Right renal cortex interstitium (tissue), 3 donors: ENCODE measurements around the gene MORF4L2. TPM values are rescaled to one million over a fixed set of nuclear protein-coding genes. Genes with fewer than 3 reads are reported as not detected.

Experiments
- DNase-seq, 3 donors: peaks; one replicate each; pipeline ENCODE4 v3.0.0-alpha.2; 2013; ENCODE audit warnings: low read depth in 3 of 3, low spot score in 2 of 3
- polyA plus RNA-seq, 3 donors: library from polyadenylated mRNA; unstranded; fragments of 120-200 nt; gene quantifications; one replicate each; pipeline ENCODE4 v1.2.1, GENCODE V29; 2013; ENCODE audit not compliant: insufficient read length in 3 of 3

Gene MORF4L2, protein sequence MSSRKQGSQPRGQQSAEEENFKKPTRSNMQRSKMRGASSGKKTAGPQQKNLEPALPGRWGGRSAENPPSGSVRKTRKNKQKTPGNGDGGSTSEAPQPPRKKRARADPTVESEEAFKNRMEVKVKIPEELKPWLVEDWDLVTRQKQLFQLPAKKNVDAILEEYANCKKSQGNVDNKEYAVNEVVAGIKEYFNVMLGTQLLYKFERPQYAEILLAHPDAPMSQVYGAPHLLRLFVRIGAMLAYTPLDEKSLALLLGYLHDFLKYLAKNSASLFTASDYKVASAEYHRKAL
- 100 to 1,000 TPM; 326 to 343 (median 341) TPM for polyA plus RNA-seq

DNA sequence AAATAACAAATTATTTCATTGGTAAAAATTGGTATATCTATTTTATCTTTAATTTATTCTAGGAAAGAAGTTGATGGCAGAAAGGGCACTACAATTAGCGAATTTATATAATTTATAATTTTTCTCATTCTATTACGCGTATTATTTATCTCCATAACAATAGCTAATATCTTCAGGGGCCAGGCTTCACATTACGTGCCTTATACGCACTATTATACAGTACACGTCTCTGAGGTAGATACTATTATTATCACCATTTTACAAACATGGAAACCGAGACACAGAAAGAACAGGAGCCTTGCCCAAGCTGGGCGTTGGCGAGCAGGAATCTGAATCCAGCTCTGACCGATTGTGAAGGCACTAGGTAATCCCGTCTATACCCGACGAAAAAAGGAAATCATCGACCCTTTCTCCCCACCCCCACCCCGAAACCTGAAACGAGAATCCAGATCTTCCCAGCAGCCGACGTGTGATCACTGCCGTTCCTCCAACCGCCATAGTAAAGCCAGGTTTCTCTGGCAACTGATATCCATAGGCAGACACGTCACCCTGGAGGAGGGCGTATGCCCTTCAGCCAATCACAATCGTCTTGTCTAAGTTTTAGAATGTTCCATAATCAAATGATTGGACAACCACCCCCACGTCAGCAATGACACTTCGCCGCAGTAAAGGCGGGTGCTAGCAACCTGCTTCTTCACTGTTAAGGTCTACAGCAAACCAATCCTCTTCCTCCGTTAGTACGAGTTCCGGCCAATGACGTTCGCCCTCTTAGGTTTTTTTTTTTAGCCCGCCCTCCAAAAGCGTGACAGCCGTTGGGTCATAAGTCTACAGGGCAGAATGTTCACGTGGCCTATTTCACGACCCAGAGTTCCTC, at the start of gene MORF4L2:
TSS of gene MORF4L2 (minus strand) at position 501 of the 874 bp plus-strand sequence. CDS start 9,672 bp downstream, outside the sequence.
- peak; percentile 86 to 89 (median 87) for DNase-seq

DNA sequence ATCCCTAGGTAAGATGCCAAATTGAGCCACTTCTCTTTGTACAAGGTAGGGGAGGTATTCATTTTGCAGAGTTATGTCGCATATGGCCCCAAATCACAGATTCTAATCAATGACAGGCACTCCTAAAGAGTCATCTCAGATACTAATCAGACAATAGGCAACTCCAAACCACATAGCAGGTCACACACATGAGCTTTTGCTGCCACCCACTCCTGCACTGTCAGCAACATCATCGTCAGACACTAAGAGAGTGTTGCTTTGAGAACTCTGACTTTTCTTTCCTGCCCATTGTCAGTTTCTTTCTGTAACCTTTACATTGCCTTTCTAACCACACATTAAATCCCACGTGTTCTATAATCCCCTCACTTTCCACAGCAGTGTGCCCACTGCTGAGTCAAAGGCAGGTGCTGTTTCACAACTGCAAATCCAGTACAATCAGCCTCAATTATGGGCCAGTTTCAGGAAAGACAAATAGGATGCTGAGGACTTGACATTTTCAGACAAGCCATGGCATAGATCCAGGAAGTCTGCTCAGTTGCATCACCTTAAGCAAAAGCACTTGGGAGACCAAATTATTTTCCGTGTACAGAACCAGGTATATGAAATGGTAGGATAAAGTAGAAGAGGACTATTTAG, 47.7 kb upstream of the MORF4L2 start:
- no peak for DNase-seq

DNA sequence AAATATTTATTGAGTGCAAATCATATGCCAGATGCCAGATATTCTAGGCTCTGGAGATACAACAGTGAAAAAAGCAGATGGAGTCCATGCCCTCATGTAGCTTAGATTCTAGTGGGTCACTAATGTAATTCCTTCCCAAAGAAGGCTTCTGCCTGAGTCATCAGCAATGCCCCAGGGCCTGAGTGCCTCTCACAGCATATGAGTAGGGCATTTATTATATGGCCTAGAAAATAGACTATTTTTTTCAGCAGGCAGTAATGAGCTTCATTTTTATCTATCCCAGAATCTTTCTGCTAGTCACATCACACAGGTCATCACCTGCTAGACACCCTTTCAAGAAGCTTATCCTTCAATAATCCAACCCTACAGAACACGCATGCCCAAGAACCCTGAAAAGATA, 46.5 kb upstream of the MORF4L2 start:
- no peak for DNase-seq

DNA sequence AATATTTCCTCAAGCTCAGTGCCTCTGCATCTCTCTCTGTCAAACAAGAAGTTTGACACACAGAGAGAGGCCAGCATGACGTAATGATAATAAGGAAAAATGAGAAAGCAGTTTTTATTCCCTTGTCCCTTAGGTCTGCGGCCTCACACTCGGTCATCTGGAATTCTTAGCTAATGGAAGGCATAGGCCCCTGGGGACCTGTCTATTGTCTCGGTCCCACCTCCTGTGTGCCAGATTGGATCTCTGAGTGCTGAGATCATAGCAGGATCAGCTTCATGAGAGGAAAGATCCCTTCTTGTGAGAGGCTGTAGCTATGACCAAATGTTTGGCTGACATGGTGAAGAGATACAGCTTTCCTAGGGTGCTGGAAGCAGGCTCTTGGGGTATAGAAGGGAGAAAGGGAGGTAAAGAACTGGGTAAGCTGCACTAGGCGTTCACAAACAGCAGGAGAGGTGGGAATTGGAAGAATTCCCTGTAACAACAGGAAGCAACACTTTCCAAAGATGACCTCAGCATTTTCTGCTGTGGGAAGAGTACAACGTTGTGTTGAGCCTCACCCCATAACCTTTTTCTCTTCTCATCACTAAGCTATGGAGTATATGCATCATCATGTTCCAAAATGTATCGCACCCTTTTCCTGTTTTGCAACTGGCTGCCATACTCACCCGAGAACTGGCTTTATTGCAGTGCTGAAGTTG, 44.4 kb upstream of the MORF4L2 start:
- DNase-seq, result no peak

DNA sequence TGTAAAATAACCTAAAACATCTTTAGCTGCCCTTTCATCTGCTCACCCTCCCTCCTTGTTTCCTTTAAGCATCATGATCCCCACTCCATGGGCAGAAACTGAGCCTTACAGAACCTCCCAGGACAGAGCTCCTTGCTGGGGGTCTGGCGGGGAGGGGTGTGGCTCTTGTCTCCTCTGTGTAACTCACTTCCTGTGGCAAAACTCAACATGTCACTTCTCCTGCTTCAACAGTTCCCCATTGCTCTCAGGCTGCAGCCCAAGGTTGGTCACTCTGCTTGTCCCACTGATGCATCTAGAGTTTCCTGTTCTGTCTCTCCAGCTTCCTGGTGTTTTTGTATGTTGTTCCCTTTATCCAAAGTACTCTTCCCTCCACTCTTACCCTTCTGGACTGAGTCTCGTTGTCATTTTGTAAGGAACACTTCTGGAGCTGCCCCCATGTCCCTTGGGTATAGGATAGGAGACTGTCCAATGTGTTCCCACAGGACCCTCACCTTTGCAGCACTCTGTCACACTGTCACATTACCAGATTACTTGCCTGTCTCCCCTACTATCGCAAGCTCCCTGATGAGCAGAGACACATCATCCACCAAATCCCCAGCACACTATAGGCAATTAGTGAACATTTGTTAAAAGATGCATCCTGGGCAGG, 43.8 kb upstream of the MORF4L2 start:
- DNase-seq, result no peak

DNA sequence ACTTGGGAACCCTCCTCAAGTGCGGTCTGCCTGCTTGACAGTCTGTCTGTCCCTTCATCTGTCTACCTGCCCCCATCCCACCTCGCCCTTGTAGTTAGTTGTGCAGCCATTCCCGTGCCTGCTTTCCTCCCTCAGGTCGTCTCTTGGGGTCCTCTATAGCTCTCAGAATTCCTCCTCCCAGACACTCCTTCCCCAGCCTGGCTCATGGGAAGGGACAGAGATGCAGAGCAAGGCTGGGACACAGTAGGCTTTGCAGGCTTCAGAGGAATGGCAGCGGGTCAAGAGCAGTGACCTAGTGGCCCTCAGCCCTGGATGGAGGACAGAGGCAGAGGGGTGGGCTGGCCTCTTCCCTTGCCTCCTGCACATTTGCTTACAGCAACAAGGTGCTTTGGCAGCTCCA, 42.5 kb upstream of the MORF4L2 start:
- no peak for DNase-seq

DNA sequence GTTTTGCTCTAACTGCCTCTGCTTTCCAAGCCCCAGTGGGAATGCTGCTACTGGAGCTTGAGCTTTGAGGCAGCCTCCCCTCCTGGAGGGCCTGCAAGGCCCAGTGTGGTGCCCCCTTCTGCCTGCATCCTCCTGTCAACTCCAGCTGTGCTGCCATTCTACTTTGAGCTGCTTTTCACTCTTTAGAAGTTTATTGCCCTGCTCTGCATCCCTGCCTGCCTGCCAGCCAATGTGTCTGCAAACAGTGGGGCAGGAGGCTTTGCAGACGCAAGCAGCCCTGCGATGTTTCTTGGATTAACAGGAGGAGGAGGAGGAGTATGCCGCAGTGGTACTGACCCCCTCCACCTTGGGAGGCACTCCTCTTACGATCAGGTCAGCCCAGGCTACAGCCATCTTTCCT, 40.6 kb upstream of the MORF4L2 start:
- DNase-seq, result no peak

DNA sequence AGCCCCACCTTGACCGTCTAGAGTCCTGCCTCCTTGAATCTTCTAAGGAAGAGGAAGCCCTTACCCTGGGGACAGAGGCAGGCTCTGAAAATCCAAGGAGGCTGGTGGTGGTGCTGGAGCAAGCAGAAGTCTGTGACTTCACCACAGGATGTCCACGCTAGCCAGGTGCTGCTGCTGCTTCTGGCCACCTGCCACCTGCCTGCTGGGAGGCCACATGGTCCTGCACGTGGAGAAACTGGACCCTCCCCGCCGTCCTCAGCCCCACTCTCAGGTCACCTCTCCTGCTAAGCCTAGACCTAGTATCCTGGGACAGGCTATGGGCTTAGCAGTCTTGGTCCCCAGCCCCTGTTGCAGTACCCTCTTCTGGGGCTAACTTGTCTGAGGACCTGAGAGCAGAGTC, 40.0 kb upstream of the MORF4L2 start:
- DNase-seq, result no peak

DNA sequence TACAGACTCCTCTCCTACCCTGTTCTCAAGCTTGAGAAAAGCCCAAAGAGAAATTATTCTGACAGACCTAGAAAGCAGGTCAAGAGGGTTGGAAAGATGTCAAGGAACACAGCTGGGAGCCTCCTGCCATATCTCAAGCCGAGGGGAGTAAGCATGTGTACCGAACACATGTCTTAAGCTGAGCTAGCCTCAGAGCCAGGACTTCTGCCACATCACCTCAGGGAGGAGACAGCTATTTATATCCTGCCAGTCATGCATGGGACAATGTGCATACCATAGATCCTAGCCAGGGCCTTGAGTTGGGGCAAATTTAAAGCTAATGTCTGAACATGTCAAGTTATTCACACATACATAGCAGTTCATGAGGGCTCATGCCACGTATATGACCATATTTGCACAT, 36.0 kb upstream of the MORF4L2 start:
- DNase-seq, result no peak

DNA sequence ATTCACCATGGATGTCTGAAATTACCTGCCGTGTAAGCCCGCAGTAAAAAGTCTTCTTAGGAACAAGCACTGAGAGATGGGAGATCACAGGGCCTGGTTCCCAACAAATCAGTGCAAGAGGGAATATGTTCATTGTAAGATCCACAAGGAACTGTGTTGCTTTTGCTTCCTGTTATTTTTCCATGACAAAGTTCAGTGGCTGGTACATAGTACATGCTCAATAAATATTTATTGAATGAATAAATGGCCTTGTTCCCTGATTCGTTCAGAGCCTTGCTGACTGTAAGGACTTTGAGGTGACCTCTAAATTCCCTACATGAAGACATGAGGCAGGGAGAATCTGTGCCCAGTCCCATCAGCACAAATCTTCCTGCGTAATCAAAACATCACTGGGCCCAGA, 31.6 kb upstream of the MORF4L2 start:
- no peak for DNase-seq

DNA sequence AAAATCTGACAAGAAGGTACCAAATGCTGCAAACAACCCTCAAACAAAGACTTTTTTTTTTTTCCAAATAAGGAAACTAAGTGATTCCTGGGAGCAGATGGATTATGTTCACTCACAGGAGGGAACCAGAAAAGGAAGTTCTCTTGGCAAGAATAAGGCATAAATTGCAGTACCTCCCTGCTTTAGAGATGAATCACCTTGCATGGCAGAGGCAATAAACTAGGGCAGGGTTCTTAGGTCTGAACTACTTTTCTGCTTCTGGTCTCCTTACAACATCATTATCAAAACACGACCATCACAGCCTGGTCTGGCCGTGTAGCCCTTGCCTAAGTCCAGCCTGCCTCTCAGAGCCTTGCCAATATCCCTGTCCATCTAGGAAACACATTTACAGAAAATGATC, 30.5 kb upstream of the MORF4L2 start:
- no peak for DNase-seq

DNA sequence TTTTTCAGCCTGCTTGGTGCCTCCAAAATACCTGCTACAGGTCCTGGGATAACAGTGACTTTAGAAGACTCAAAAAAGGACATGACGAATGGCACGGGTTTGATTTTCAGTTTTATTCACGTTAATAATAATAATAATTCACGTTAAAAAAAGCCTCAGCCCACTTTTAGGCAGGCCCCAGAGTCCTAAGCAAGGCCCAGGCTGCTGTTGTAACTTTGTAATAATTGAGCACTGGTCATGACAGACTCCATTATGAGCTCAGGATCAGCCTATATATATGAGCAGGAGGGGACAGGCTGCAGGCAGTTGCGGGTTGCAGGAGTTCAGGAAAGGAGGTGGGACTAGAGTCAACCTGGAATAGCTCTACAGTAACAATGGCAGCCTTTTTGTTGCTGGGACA, 24.1 kb upstream of the MORF4L2 start, which contains the start of gene TMEM31:
TSS of gene TMEM31 (plus strand) at position 301 of the 400 bp plus-strand sequence. CDS start 1,350 bp downstream, outside the sequence.
- no peak for DNase-seq

DNA sequence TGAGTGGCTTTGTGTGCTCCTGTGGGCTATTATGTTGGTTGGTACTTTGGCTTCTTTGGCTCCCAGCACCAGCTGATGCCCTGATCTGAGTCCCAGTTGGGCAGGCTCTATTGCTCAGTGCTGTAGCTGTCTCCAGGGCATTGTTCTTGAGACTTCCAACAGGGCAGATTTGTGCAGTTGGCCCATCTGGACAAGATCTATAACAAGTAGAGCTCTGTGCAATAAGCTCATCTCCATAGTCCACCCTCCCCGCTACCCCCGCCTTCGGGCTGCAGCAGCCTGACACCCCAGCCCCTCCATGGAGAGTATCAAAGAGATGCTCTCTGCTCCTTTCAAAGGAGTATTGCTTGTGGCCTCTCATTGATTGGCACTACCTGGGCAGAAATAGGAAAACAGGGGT, 18.4 kb upstream of the MORF4L2 start:
- DNase-seq, result no peak

DNA sequence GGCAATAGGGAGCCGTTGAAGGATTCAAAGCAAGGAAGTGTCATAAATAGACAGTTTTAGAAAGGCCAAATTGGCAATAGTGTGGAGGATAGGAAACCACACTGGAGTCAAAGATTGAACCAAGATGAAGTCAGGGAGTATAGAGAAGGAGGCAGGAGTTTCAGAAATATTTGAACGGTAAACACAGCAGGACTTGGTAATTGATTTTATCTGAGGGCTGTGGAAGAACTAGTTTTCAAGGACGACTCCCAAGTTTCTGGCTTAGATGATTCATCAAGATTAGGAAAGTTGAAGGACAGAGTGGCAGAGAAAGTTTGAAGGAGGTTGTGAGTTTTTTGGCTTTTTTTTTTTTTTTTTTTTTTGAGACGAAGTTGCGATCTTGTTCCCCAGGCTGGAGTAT, 12.7 kb upstream of the MORF4L2 start:
- no peak for DNase-seq

DNA sequence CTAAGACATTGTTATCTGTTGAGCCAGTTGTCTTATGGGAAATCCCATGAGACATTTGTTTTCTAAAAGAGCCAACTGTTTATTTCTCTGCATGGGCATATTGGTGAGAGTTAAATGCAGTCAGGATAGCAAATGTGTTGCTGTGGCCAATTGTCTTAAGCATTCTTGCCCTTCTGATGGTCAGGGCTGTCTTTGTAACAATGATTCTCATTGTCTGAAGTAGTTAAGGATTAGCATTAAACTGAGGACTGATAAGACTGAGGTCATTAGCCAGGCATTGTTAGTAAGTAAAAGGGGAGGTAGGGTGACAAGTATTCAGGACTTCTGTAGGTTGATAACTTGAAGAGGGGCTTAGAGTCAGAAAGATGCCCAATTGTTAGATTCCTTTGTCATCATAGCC, 11.2 kb upstream of the MORF4L2 start:
- DNase-seq, result no peak

DNA sequence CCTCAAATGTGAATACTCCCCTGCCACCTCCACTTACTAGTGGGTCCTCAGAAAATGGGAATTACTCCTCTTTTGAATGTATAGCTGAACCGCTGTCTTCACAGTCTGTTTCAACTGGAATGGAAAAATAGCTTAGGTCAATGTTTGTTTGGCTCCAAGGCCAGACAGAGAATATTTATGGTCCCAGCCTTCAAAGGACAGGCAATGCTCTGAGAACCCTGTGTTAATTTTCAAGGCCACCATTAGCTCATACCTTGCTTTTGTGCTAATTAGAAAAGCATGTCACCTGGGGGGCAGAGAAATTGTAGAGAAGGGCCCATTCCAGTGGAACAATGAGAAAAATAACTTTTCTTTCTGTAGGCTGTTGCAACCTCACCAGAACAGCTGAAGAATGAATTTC, 4.6 kb upstream of the MORF4L2 start:
- no peak for DNase-seq

DNA sequence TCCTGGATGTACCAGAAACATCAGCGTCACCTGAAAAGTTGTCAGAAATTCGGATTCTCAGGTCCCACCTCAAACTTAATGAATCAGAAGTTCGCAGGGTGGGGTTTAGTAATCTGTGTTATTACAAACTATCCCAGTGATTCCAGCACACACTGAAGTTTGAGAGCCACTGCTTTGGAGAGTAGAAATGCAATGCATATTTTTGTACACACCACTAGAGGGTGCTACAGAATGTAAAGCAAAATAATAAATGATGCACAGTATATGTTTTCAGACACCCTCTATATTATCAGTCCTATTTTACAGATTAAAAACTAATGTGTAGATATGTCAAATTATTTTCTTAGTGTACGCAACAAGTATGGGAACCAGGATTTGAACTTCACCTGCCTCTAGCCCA, 2.4 kb upstream of the MORF4L2 start:
- DNase-seq, result no peak

DNA sequence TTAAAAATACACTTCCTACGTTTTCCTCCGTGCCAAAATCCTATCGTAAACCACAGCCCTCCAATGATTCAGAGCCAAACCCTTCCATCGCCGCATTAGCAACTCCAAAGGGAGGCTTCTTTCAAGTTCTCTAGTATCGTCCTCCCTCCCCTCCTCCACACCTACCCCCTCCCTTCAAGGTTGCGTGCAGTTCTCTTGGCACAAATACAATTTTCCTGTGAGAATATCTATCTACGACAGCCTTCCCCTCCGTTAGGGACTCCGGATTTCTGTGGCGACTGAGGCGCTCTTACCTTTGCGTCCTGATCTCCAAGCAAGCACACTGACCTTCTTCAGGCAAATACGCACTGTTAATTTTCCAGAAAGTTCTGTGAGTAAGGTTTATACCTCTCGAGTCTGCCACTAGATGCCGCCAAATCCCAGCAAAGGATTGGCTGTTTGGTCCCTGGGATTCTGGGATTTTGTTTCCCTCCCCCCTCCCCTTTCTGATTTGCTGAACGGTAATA, 1.2 kb upstream of the MORF4L2 start:
- peak; percentile 64 to 78 (median 74) for DNase-seq

DNA sequence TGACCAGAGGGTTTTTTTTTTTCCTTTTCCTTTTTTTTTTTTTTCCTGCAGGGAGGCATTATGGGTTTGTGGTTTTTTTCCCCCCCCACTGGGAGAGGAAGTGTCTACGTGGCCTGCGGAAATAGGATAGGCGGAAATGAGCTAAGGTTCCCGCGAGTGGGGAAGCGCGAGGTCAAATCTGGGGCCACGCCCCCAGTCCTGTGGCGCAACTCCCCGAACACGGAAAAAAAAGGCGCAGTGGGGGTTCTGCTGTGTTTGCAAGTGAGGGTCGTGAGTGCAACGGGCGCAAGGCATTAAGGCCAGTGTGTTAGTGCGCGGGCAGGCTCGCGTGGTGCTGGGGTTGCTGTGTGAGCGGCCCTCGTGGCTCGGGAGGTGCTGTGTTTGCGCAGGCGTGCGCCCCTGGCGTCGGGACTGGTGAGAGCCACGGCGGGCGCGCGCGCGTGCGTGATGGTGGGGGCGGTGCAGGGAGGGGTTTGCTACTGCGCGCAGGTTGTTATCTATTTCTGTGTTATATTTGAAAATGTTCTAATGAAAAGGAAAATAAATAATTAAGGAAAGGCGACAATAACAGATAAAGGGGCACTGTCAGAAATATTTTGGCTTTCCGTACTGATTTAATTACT, 685 bp upstream of the MORF4L2 start:
- DNase-seq, result peak in 1 of 3 donors; percentile 57

DNA sequence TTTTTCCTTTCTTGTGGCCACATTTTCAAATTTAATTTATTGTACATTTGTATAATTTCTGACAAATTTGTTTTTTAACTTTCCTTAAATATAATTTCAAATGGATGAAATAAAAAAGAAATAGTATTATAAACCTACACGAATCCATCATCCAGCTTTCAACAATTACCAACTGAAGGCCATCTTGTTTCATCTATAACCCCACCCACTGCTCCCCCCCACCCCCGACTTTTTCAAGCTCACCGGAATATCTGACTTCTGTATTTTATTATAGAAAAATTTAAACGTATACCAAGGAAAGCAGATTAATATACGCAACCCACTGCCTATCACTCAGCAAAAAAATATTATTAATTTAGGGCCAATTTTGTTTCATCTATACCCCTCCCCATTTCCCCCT, 1.1 kb downstream of the MORF4L2 start:
- no peak for DNase-seq
